ENCODE data around the gene PCP2. TPM values are rescaled to one million over a fixed set of nuclear protein-coding genes. Genes with fewer than 3 reads are reported as not detected.

PCP2 gene
- total and polyA plus RNA-seq, 5 donors from 2014 or later, result 0.44 to 2.4 (median 0.86) TPM; not detected in 2

DNA sequence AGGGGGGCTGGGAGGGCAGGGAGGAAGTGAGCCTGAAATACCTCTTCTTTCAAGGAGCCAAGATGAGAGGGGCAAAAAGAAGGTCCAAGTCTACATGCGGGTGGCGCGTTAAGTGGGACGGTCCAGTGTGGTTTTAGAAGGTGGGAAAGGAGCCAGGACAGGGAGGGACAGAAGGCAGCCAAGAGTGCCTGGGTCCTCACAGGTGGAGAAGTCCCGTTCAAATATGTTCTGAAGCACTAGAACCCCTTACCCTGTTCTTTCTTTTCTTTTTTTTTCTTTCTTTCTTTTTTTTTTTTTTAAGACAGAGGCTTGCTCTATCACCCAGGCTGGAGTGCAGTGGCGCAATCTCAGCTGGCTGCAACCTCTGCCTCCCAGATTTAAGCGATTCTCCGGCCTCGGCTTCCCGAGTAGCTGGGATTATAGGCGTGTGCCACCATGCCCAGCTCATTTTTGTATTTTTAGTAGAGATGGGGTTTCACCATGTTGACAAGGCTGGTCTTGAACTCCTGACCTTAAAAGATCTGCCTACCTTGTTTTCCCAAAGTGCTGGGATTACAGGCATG, 30.5 kb downstream of the PCP2 start:
- no peaks in the 10 kb centered on the region for H3K9me3 ChIP-seq (ENCODE audit: control insufficient read depth in 2 of 2, low read length in 2 of 2)
- H3K4me1 ChIP-seq (ENCODE audit: control insufficient read depth, insufficient read depth, low read length, poor library complexity, severe bottlenecking), result no peaks in the 10 kb centered on the region
- no peaks in the 10 kb centered on the region for H3K36me3 Mint-ChIP-seq
- peaks cover 6% of the 10 kb centered on the region for H3K27me3 Mint-ChIP-seq
- H3K27ac ChIP-seq (ENCODE audit: insufficient read depth, low read length, poor library complexity, severe bottlenecking), result no peak overlapping the region
- DNase-seq (no peak), ATAC-seq (ENCODE audit: low read depth in 2 of 2) (no peak)
- H3K27ac Mint-ChIP-seq, result no peak overlapping the region
- H3K27me3 ChIP-seq (ENCODE audit: control insufficient read depth, insufficient read depth, low read length), result peaks cover 5% of the 10 kb centered on the region
- no peak overlapping the region for H3K4me3 ChIP-seq (ENCODE audit: low read depth, low read length)
- no peaks in the 10 kb centered on the region for H3K4me1 Mint-ChIP-seq
- no peak overlapping the region for H3K4me3 Mint-ChIP-seq
- peaks cover 0 to 5% (median 0%) of the 10 kb centered on the region in 7 donors for H3K9me3 Mint-ChIP-seq
- H3K36me3 ChIP-seq (ENCODE audit: control insufficient read depth, insufficient read depth, low read length), result no peaks in the 10 kb centered on the region

DNA sequence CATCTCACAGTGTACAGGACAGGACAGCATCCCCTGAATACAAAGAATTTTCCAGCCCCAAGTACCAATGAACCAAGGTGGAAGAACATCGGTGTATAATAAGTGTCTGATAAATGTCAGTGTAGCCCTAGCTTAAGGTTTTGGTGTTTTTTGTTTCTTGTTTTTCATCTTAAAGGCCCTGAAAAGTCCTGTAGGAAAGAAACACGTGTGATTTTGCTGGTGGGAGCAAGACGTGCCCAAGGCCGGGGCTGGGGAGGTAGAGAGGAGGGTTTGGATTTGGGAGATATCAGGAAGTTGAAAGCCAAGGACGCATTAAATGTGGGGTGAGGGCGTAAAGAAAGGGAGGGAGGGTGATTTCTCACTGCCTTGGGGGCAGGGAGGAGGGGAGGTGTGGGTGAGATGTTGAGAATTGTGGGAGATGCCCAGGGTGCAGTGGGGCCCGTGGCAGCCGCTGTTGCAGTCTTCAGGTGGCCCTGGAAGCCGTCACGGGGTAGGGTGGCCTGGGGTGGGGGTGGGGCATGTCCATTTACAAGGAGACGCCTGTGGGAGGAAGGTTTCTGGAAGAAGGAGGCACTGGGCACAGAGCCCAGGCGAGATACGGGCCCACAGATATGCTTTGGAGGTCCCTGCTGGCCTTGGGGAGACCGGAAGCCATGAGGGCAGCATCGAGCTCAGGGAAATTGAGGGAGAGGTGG, 31.1 kb downstream of the PCP2 start:
- Histone ChIP-seq H3K4me1 (ENCODE audit: control insufficient read depth, insufficient read depth, low read length, poor library complexity, severe bottlenecking) (no peaks in the 10 kb centered on the region), H3K9me3 (ENCODE audit: control insufficient read depth in 2 of 2, low read length in 2 of 2) (no peaks in the 10 kb centered on the region), H3K4me3 (ENCODE audit: low read depth, low read length) (no peak overlapping the region), H3K36me3 (ENCODE audit: control insufficient read depth, insufficient read depth, low read length) (no peaks in the 10 kb centered on the region), H3K27ac (ENCODE audit: insufficient read depth, low read length, poor library complexity, severe bottlenecking) (no peak overlapping the region), H3K27me3 (ENCODE audit: control insufficient read depth, insufficient read depth, low read length) (peaks cover 5% of the 10 kb centered on the region)
- Mint-ChIP-seq H3K27me3 (peaks cover 12% of the 10 kb centered on the region), H3K27ac (no peak overlapping the region), H3K4me3 (no peak overlapping the region), H3K4me1 (peaks cover 0 to 4% (median 0%) of the 10 kb centered on the region in 4 donors), H3K9me3 (peaks cover 0 to 5% (median 0%) of the 10 kb centered on the region in 7 donors), H3K36me3 (no peaks in the 10 kb centered on the region)
- DNase-seq (no peak), ATAC-seq (ENCODE audit: low read depth in 2 of 2) (no peak)

DNA sequence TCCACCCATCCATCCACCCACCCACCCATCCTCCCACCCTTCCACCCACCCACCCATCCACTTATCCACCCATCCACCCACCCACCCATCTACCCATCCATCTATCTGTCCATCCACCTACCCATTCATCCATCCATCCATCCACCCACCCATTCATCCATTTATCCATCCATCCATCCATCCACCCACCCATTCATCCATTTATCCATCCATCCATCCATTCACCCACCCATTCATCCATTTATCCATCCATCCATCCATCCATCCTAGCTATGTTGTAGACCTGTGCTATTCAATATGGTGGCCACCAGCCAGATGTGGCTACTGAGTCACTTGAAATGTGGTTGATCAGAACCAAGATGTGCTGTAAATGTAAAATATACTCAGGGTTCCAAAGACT, 32.8 kb downstream of the PCP2 start:
- no peak overlapping the region for H3K4me3 ChIP-seq (ENCODE audit: low read depth, low read length)
- peaks cover 8% of the 10 kb centered on the region for H3K27me3 ChIP-seq (ENCODE audit: control insufficient read depth, insufficient read depth, low read length)
- ATAC-seq (ENCODE audit: low read depth in 2 of 2) (no peak), DNase-seq (no peak)
- Mint-ChIP-seq H3K4me3 (no peak overlapping the region), H3K36me3 (no peaks in the 10 kb centered on the region), H3K27ac (no peak overlapping the region), H3K27me3 (peaks cover 23% of the 10 kb centered on the region), H3K4me1 (peaks cover 0 to 7% (median 0%) of the 10 kb centered on the region in 4 donors), H3K9me3 (peaks cover 0 to 5% (median 0%) of the 10 kb centered on the region in 7 donors)
- H3K4me1 ChIP-seq (ENCODE audit: control insufficient read depth, insufficient read depth, low read length, poor library complexity, severe bottlenecking), result peaks cover 7% of the 10 kb centered on the region
- H3K36me3 ChIP-seq (ENCODE audit: control insufficient read depth, insufficient read depth, low read length), result no peaks in the 10 kb centered on the region
- H3K27ac ChIP-seq (ENCODE audit: insufficient read depth, low read length, poor library complexity, severe bottlenecking), result no peak overlapping the region
- H3K9me3 ChIP-seq (ENCODE audit: control insufficient read depth in 2 of 2, low read length in 2 of 2), result no peaks in the 10 kb centered on the region

- H3K4me3 Mint-ChIP-seq, result peak overlapping the region in 2 of 4 donors; percentile 54 to 61
These were observed 35.3 kb downstream of the PCP2 start for GRCh38 chr19:7598180-7598579.

DNA sequence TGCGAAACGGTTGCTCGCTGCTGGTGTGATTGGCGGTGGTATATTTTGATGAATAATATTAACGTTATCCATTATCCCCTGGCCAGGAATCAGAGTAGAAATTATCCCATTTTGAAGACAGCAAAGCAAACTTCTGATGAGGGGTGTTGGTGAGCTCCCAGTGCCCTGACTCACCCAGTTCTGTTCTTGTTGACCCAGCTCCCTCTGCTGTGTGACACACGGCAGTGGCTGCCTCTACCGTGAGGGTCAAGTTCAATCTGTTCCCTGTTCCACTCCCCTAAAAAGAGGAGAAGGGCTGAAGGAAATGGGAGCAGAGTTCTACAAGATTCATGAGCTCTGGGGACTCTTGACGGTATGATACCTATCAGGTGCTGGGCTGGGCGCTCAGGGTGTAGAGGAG, 35.8 kb downstream of the PCP2 start:
- Mint-ChIP-seq H3K9me3 (peaks cover 0 to 5% (median 0%) of the 10 kb centered on the region in 7 donors), H3K27ac (no peak overlapping the region), H3K4me1 (peaks cover 0 to 11% (median 4%) of the 10 kb centered on the region in 4 donors), H3K27me3 (peaks cover 46% of the 10 kb centered on the region), H3K36me3 (no peaks in the 10 kb centered on the region), H3K4me3 (peak overlapping the region in 2 of 4 donors; percentile 19 to 67)
- DNase-seq, result no peak
- Histone ChIP-seq H3K4me1 (ENCODE audit: control insufficient read depth, insufficient read depth, low read length, poor library complexity, severe bottlenecking) (peaks cover 7% of the 10 kb centered on the region), H3K9me3 (ENCODE audit: control insufficient read depth in 2 of 2, low read length in 2 of 2) (no peaks in the 10 kb centered on the region), H3K27me3 (ENCODE audit: control insufficient read depth, insufficient read depth, low read length) (peaks cover 8% of the 10 kb centered on the region), H3K4me3 (ENCODE audit: low read depth, low read length) (no peak overlapping the region), H3K27ac (ENCODE audit: insufficient read depth, low read length, poor library complexity, severe bottlenecking) (no peak overlapping the region), H3K36me3 (ENCODE audit: control insufficient read depth, insufficient read depth, low read length) (no peaks in the 10 kb centered on the region)
- no peak for ATAC-seq (ENCODE audit: low read depth in 2 of 2)

More at GRCh38 chr19:7598180-7598579, 35.3 kb downstream of the PCP2 start:
- no peaks in the 10 kb centered on the region for H3K36me3 ChIP-seq (ENCODE audit: control insufficient read depth, insufficient read depth, low read length)
- peaks cover 7% of the 10 kb centered on the region for H3K4me1 ChIP-seq (ENCODE audit: control insufficient read depth, insufficient read depth, low read length, poor library complexity, severe bottlenecking)
- H3K4me1 Mint-ChIP-seq, result peaks cover 0 to 11% (median 4%) of the 10 kb centered on the region in 4 donors
- DNase-seq, result no peak
- H3K27me3 Mint-ChIP-seq, result peaks cover 45% of the 10 kb centered on the region
- H3K9me3 ChIP-seq (ENCODE audit: control insufficient read depth in 2 of 2, low read length in 2 of 2), result no peaks in the 10 kb centered on the region
- H3K36me3 Mint-ChIP-seq, result no peaks in the 10 kb centered on the region
- no peak overlapping the region for H3K4me3 ChIP-seq (ENCODE audit: low read depth, low read length)
- no peak overlapping the region for H3K27ac Mint-ChIP-seq
- H3K27ac ChIP-seq (ENCODE audit: insufficient read depth, low read length, poor library complexity, severe bottlenecking), result no peak overlapping the region
- H3K9me3 Mint-ChIP-seq, result peaks cover 0 to 5% (median 0%) of the 10 kb centered on the region in 7 donors
- no peak for ATAC-seq (ENCODE audit: low read depth in 2 of 2)
- H3K27me3 ChIP-seq (ENCODE audit: control insufficient read depth, insufficient read depth, low read length), result peaks cover 8% of the 10 kb centered on the region

DNA sequence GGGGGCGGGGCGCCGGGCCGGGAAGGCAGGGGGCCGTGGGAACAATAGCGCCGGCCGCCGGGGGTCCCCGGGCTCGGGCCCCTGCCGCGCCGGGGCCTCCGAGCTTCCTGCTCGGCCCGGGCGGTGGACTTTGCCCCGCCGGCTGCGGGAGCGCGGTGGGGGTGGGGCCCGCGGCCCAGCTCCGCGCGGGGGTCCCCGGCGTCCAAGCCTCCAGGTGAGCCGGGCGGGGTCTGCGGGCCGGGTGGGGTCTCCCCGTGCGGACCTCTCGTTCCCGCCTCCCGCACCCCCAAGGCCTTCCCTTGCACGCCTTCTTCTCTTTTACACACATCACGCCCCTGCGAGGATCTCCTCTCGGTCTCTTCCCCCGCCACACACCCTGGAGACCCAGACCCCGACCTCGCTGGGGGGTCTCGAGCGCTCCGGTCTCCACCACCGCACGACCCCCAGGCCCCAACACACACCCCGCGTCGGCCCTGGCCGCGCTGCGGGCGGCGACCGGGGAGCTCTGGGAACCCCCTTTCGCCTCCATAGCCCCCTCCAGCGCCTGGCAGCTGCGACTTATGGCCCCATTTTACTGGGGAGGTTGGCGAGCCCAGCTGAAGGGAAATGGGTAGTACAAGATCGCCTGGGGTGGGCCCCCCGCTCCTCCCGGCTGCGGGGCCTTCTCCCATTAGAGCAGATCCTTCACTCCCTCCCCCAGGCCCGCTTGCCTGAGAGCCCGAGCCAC, 37.1 kb downstream of the PCP2 start:
- DNase-seq (no peak), ATAC-seq (ENCODE audit: low read depth in 2 of 2) (no peak)
- H3K27me3 Mint-ChIP-seq, result peaks cover 49% of the 10 kb centered on the region
- H3K9me3 Mint-ChIP-seq, result peaks cover 0 to 4% (median 0%) of the 10 kb centered on the region in 7 donors
- H3K4me3 ChIP-seq (ENCODE audit: low read depth, low read length), result no peak overlapping the region
- H3K27me3 ChIP-seq (ENCODE audit: control insufficient read depth, insufficient read depth, low read length), result peaks cover 8% of the 10 kb centered on the region
- H3K36me3 Mint-ChIP-seq, result no peaks in the 10 kb centered on the region
- no peaks in the 10 kb centered on the region for H3K36me3 ChIP-seq (ENCODE audit: control insufficient read depth, insufficient read depth, low read length)
- H3K4me1 Mint-ChIP-seq, result peaks cover 0 to 11% (median 4%) of the 10 kb centered on the region in 4 donors
- H3K4me1 ChIP-seq (ENCODE audit: control insufficient read depth, insufficient read depth, low read length, poor library complexity, severe bottlenecking), result peaks cover 7% of the 10 kb centered on the region
- peak overlapping the region in 2 of 4 donors; percentile 47 to 50 for H3K4me3 Mint-ChIP-seq
- H3K27ac ChIP-seq (ENCODE audit: insufficient read depth, low read length, poor library complexity, severe bottlenecking), result no peak overlapping the region
- H3K27ac Mint-ChIP-seq, result no peak overlapping the region
- no peaks in the 10 kb centered on the region for H3K9me3 ChIP-seq (ENCODE audit: control insufficient read depth in 2 of 2, low read length in 2 of 2)

DNA sequence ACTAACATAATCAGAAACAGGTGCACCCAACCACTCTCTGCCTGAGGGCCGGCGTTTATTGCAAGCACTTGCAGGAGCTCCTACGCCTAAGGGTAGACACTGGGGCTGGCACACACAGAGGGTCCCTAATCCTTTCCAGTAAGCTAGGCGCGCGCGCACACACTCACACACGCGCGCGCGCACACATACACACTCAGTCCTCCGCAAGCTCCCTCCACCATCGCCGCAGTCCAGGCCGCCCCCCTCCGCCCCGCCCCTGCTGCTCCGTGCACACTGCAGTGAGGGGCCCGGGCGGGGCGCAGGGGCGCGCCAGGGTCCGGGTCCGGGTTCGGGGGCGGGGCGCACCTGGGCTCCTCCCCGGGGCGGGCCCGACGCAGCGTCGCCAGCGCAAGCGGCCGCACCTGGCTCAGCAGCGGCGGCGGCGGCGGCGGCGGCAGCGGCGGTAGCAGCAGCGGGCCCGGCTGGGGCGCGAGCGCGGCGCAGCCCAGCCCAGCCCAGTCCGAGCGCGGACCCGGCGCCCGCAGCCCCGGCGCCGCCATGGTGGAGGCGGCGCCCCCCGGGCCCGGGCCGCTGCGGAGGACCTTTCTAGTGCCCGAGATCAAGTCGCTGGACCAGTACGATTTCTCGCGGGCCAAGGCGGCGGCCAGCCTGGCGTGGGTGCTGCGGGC, 37.9 kb downstream of the PCP2 start, which contains the start of gene CAMSAP3:
Gene CAMSAP3, plus strand, starts transcription at position 398 of the 668 bp plus-strand sequence. Its CDS starts 140 bp downstream, at position 538.
- no peak within 1 kb of the TSS for H3K27ac Mint-ChIP-seq
- Histone ChIP-seq H3K27me3 (ENCODE audit: control insufficient read depth, insufficient read depth, low read length) (peaks cover 8% of the 10 kb centered on the region), H3K4me1 (ENCODE audit: control insufficient read depth, insufficient read depth, low read length, poor library complexity, severe bottlenecking) (peaks cover 7% of the 10 kb centered on the region), H3K36me3 (ENCODE audit: control insufficient read depth, insufficient read depth, low read length) (no peaks in the 10 kb centered on the region), H3K9me3 (ENCODE audit: control insufficient read depth in 2 of 2, low read length in 2 of 2) (no peaks in the 10 kb centered on the region), H3K4me3 (ENCODE audit: low read depth, low read length) (no peak within 1 kb of the TSS), H3K27ac (ENCODE audit: insufficient read depth, low read length, poor library complexity, severe bottlenecking) (no peak within 1 kb of the TSS)
- H3K27me3 Mint-ChIP-seq, result peaks cover 49% of the 10 kb centered on the region
- no peaks in the 10 kb centered on the region for H3K36me3 Mint-ChIP-seq
- DNase-seq (peak in 2 of 3 donors; percentile 8 to 43), ATAC-seq (ENCODE audit: low read depth in 2 of 2) (peak; percentile 63)
- peaks cover 0 to 2% (median 0%) of the 10 kb centered on the region in 7 donors for H3K9me3 Mint-ChIP-seq
- H3K4me1 Mint-ChIP-seq, result peaks cover 0 to 11% (median 4%) of the 10 kb centered on the region in 4 donors
- H3K4me3 Mint-ChIP-seq, result peak within 1 kb of the TSS in 3 of 4 donors; percentile 12 to 91 (median 71)

Data from CD4-positive, CD25-positive, alpha-beta regulatory T cell (primary cell).